ENCODE data around the gene IFT25. TPM values are rescaled to one million over a fixed set of nuclear protein-coding genes. Genes with fewer than 3 reads are reported as not detected.
A peak's percentile ranks its signal among the peaks of the same experiment; 100 is the strongest.
"Not testable (repeated sequence)": the region's sequence is repeated elsewhere in the genome, so short reads cannot be mapped to it uniquely, and the experiment has no call there.

IFT25 gene
- total RNA-seq, 2 donors from 2014 or later = 15.7 to 17.9 TPM

- DNase-seq (no peak), ATAC-seq (no peak)
- intact Hi-C loops (cut with DNase I, micrococcal nuclease) = no loop called here
These were observed 50.1 kb downstream of the IFT25 start for GRCh38 chr1:53895421-53895820.

GRCh38 chr1:53894644-53895043, 50.9 kb downstream of the IFT25 start:
- DNase-seq (no peak), ATAC-seq (no peak)
- intact Hi-C loops (cut with DNase I, micrococcal nuclease) = no loop called here

GRCh38 chr1:53893999-53894636, 51.4 kb downstream of the IFT25 start, which contains the start of gene DIO1:
DIO1 (plus strand) TSS chr1:53894187; CDS start chr1:53894211, 24 bp downstream.
- DNase-seq = no peak
- intact Hi-C loops (cut with DNase I, micrococcal nuclease) = no loop called here

GRCh38 chr1:53892911-53893310, 52.6 kb downstream of the IFT25 start:
- ATAC-seq = no peak
- DNase-seq = peak in 1 of 2 donors; percentile 31
- intact Hi-C loops (cut with DNase I, micrococcal nuclease) = no loop called here

More at GRCh38 chr1:53893999-53894636, 51.4 kb downstream of the IFT25 start, which contains the start of gene DIO1:
- peak; percentile 20 for ATAC-seq

GRCh38 chr1:53891678-53892077, 53.8 kb downstream of the IFT25 start:
- no peak for DNase-seq

GRCh38 chr1:53891018-53891417, 54.5 kb downstream of the IFT25 start:
- ATAC-seq = no peak
- DNase-seq = no peak
- intact Hi-C loops (cut with DNase I, micrococcal nuclease) = no loop called here

More at GRCh38 chr1:53891678-53892077, 53.8 kb downstream of the IFT25 start:
- ATAC-seq = no peak
- intact Hi-C loops (cut with DNase I, micrococcal nuclease) = no loop called here

- ATAC-seq = no peak
- intact Hi-C loops (cut with DNase I, micrococcal nuclease) = no loop called here
- DNase-seq = no peak
These were observed 55.0 kb downstream of the IFT25 start for GRCh38 chr1:53890522-53890941.

GRCh38 chr1:53889304-53890298, 55.9 kb downstream of the IFT25 start, which contains the start of gene YIPF1:
YIPF1 (minus strand) TSS chr1:53889797; CDS start chr1:53888937, 860 bp downstream.
- intact Hi-C loops (cut with DNase I, micrococcal nuclease) = no loop called here
- peak; percentile 93 to 94 for DNase-seq

GRCh38 chr1:53888681-53889080, 56.8 kb downstream of the IFT25 start:
- DNase-seq (no peak), ATAC-seq (no peak)
- intact Hi-C loops (cut with DNase I, micrococcal nuclease) = no loop called here

More at GRCh38 chr1:53889304-53890298, 55.9 kb downstream of the IFT25 start, which contains the start of gene YIPF1:
- peak; percentile 99 for ATAC-seq

- intact Hi-C loops (cut with DNase I, micrococcal nuclease) = not testable (repeated sequence)
These were observed 61.9 kb downstream of the IFT25 start for GRCh38 chr1:53883600-53883999.

GRCh38 chr1:53881853-53882252, 63.6 kb downstream of the IFT25 start:
- DNase-seq; intact Hi-C loops (cut with DNase I, micrococcal nuclease); ATAC-seq: not testable (repeated sequence)

More at GRCh38 chr1:53883600-53883999, 61.9 kb downstream of the IFT25 start:
- not testable (repeated sequence) for DNase-seq, ATAC-seq

- intact Hi-C loops (cut with DNase I, micrococcal nuclease) = no loop called here
- no peak for DNase-seq
These were observed 66.9 kb downstream of the IFT25 start for GRCh38 chr1:53878492-53879105.

GRCh38 chr1:53875150-53875549, 70.3 kb downstream of the IFT25 start:
- ATAC-seq; intact Hi-C loops (cut with DNase I, micrococcal nuclease): not testable (repeated sequence)

More at GRCh38 chr1:53878492-53879105, 66.9 kb downstream of the IFT25 start:
- ATAC-seq = peak; percentile 42

GRCh38 chr1:53871773-53872484, 73.6 kb downstream of the IFT25 start:
- no peak for ATAC-seq
- no peak for DNase-seq
- intact Hi-C loops (cut with DNase I, micrococcal nuclease) = loop anchor here in 1 of 2 donors (5.0 kb wide), 1 partner anchor 90 kb away; no protein-coding TSS in a partner anchor

More at GRCh38 chr1:53875150-53875549, 70.3 kb downstream of the IFT25 start:
- not testable (repeated sequence) for DNase-seq

Measured in left colon (tissue), 2 donors.